Measurements from ENCODE around the gene HPSE2. TPM values are rescaled to one million over a fixed set of nuclear protein-coding genes. Genes with fewer than 3 reads are reported as not detected.

Gene HPSE2
- total RNA-seq, 5 donors from 2014 or later (not counting 1 experiment from before 2014, with no cell fraction given), result 0.13 to 0.23 (median 0.18) TPM; not detected in 1

DNA sequence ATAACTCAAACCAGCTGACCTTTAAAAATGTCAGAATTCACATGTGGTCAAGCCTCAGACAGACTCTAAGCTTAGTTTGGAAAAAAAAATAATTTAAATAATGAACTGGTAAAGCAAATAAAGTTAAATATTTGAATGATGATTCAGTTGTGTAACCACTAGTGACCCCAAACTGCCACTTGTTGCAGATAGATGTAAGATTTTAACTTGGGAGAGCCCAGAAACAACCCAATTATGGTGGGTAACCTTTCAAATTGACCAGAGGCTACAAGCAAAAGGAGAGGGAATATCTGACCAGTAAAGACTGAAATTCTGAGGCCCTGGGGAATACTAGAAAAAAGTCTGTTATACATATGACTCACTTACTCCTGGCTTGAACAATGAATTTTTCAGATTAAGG is 268.1 kb downstream of the HPSE2 start:
- ChIA-PET POLR2A (no interaction called here), CTCF (no interaction called here)
- H3K36me3 Mint-ChIP-seq, result no peaks in the 10 kb centered on the region
- H3K9me3 Mint-ChIP-seq, result peaks cover 0 to 10% (median 2%) of the 10 kb centered on the region in 3 donors
- H3K27me3 Mint-ChIP-seq, result peaks cover 0 to 4% of the 10 kb centered on the region in 2 donors
- H3K4me1 Mint-ChIP-seq, result no peaks in the 10 kb centered on the region
- DNase-seq, result no peak
- Histone ChIP-seq H3K36me3 (ENCODE audit: control insufficient read depth in 2 of 2, extremely low read depth in 1 of 2, insufficient read depth in 1 of 2, low read length in 1 of 2) (no peaks in the 10 kb centered on the region), H3K27ac (ENCODE audit: low read length) (no peak overlapping the region), H3K4me1 (ENCODE audit: control insufficient read depth in 1 of 2, extremely low read depth in 1 of 2, insufficient read depth in 2 of 2, low read length in 2 of 2) (no peaks in the 10 kb centered on the region), H3K9me3 (no peaks in the 10 kb centered on the region), H3K4me3 (ENCODE audit: control insufficient read depth in 1 of 2, extremely low read depth in 1 of 2, low read length in 1 of 2) (no peak overlapping the region), H3K27me3 (replicated peaks in 1 of 2; ENCODE audit: control insufficient read depth in 2 of 2, extremely low read depth in 1 of 2, insufficient read depth in 2 of 2, low read length in 1 of 2) (no peaks in the 10 kb centered on the region)
- no peak overlapping the region for H3K4me3 Mint-ChIP-seq
- no peak for ATAC-seq (replicated peaks in 1 of 4)
- no peak overlapping the region for H3K27ac Mint-ChIP-seq

DNA sequence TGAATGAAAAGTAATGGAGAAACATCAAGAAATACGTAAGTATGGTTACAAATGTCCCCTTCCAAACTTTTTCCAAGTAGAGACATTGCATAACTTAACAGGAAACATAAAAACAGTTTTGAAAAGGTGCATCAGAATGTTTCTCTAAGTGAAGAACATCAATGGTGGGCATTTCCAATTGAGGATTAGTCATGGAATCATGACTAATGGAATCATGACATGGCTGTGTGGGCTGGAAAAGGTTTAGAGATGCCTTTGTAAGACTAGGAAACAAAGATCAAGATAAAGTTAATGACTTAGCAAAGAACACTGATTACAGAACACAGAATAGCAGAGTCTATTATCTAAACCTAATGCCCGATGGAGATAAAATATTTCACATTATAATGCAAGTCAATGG is 272.0 kb downstream of the HPSE2 start:
- Histone ChIP-seq H3K4me1 (ENCODE audit: control insufficient read depth in 1 of 2, extremely low read depth in 1 of 2, insufficient read depth in 2 of 2, low read length in 2 of 2) (no peaks in the 10 kb centered on the region), H3K27me3 (replicated peaks in 1 of 2; ENCODE audit: control insufficient read depth in 2 of 2, extremely low read depth in 1 of 2, insufficient read depth in 2 of 2, low read length in 1 of 2) (no peaks in the 10 kb centered on the region), H3K9me3 (no peaks in the 10 kb centered on the region), H3K27ac (ENCODE audit: low read length) (no peak overlapping the region), H3K36me3 (ENCODE audit: control insufficient read depth in 2 of 2, extremely low read depth in 1 of 2, insufficient read depth in 1 of 2, low read length in 1 of 2) (no peaks in the 10 kb centered on the region), H3K4me3 (ENCODE audit: control insufficient read depth in 1 of 2, extremely low read depth in 1 of 2, low read length in 1 of 2) (no peak overlapping the region)
- Mint-ChIP-seq H3K9me3 (peaks cover 0 to 10% (median 2%) of the 10 kb centered on the region in 3 donors), H3K27me3 (peaks cover 0 to 4% of the 10 kb centered on the region in 2 donors), H3K4me3 (no peak overlapping the region), H3K27ac (no peak overlapping the region), H3K4me1 (no peaks in the 10 kb centered on the region), H3K36me3 (no peaks in the 10 kb centered on the region)
- ChIA-PET POLR2A (no interaction called here), CTCF (no interaction called here)
- no peak for DNase-seq
- no CpG with 5 or more reads among the region's 2 CpGs for WGBS (ENCODE audit: insufficient coverage)
- ATAC-seq (replicated peaks in 1 of 4), result no peak

DNA sequence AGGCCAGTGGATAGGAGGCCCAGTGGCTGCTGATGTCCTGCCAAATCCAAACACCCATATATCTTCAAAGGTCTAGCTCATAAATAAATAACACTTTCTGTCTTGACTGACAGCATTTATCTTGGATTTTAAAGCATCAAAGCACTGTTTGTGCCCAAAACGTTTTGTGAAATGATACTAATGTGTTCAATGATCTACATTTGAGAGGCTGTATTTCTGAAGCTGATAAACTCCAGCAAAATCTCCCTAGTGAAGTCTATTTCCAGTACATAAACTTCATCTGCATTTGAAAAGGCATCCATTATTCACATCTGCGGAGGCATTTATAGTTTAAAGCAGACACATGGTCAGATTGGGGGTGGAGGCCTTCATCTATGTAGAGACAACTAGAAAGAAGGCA is 276.3 kb downstream of the HPSE2 start:
- no peak overlapping the region for H3K4me3 ChIP-seq (ENCODE audit: control insufficient read depth in 1 of 2, extremely low read depth in 1 of 2, low read length in 1 of 2)
- H3K9me3 Mint-ChIP-seq, result peaks cover 0 to 17% (median 2%) of the 10 kb centered on the region in 3 donors
- POLR2A ChIA-PET, result no interaction called here
- no peaks in the 10 kb centered on the region for H3K4me1 Mint-ChIP-seq
- H3K9me3 ChIP-seq, result no peaks in the 10 kb centered on the region
- H3K27me3 ChIP-seq (replicated peaks in 1 of 2; ENCODE audit: control insufficient read depth in 2 of 2, extremely low read depth in 1 of 2, insufficient read depth in 2 of 2, low read length in 1 of 2), result no peaks in the 10 kb centered on the region
- no CpG with 5 or more reads among the region's 2 CpGs for WGBS (ENCODE audit: insufficient coverage)
- H3K36me3 ChIP-seq (ENCODE audit: control insufficient read depth in 2 of 2, extremely low read depth in 1 of 2, insufficient read depth in 1 of 2, low read length in 1 of 2), result no peaks in the 10 kb centered on the region
- H3K27me3 Mint-ChIP-seq, result peaks cover 0 to 1% of the 10 kb centered on the region in 2 donors
- H3K4me3 Mint-ChIP-seq, result no peak overlapping the region
- no peaks in the 10 kb centered on the region for H3K36me3 Mint-ChIP-seq
- H3K27ac Mint-ChIP-seq, result no peak overlapping the region
- no peaks in the 10 kb centered on the region for H3K4me1 ChIP-seq (ENCODE audit: control insufficient read depth in 1 of 2, extremely low read depth in 1 of 2, insufficient read depth in 2 of 2, low read length in 2 of 2)
- DNase-seq, result no peak
- H3K27ac ChIP-seq (ENCODE audit: low read length), result no peak overlapping the region
- no peak for ATAC-seq (replicated peaks in 1 of 4)
- CTCF ChIA-PET, result interaction anchor here in 1 of 2 donors (0.6 kb wide), 1 partner anchor 13 kb away, joined by 3 read pairs; no protein-coding TSS in a partner anchor

DNA sequence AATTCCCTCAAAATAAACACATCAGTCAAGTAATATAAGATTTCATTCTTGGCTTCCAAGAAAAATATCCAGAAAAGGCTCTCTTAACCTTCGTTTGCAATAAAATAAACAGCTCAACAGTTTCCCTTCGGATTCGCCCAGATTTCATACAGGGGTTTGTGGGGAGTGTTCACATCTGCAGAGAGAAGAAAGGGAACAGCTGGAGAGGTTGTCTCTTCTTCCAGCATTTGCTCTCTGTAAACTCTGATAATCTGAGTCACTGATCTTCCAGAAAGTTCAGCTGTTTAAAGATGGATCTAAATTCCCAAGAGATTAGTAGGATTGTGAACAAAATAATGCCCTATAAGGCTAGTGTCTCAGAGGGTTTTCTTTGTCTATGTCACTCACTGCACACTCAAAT is 277.9 kb downstream of the HPSE2 start:
- Mint-ChIP-seq H3K27me3 (no peaks in the 10 kb centered on the region), H3K4me1 (no peaks in the 10 kb centered on the region), H3K36me3 (no peaks in the 10 kb centered on the region), H3K4me3 (no peak overlapping the region), H3K27ac (no peak overlapping the region), H3K9me3 (peaks cover 0 to 15% (median 2%) of the 10 kb centered on the region in 3 donors)
- ChIA-PET POLR2A (no interaction called here), CTCF (no interaction called here)
- Histone ChIP-seq H3K4me1 (ENCODE audit: control insufficient read depth in 1 of 2, extremely low read depth in 1 of 2, insufficient read depth in 2 of 2, low read length in 2 of 2) (no peaks in the 10 kb centered on the region), H3K27ac (ENCODE audit: low read length) (no peak overlapping the region), H3K9me3 (no peaks in the 10 kb centered on the region), H3K4me3 (ENCODE audit: control insufficient read depth in 1 of 2, extremely low read depth in 1 of 2, low read length in 1 of 2) (no peak overlapping the region), H3K36me3 (ENCODE audit: control insufficient read depth in 2 of 2, extremely low read depth in 1 of 2, insufficient read depth in 1 of 2, low read length in 1 of 2) (no peaks in the 10 kb centered on the region), H3K27me3 (replicated peaks in 1 of 2; ENCODE audit: control insufficient read depth in 2 of 2, extremely low read depth in 1 of 2, insufficient read depth in 2 of 2, low read length in 1 of 2) (no peaks in the 10 kb centered on the region)
- WGBS (ENCODE audit: insufficient coverage), result no CpG with 5 or more reads among the region's 3 CpGs
- ATAC-seq (replicated peaks in 1 of 4), result no peak
- no peak for DNase-seq

DNA sequence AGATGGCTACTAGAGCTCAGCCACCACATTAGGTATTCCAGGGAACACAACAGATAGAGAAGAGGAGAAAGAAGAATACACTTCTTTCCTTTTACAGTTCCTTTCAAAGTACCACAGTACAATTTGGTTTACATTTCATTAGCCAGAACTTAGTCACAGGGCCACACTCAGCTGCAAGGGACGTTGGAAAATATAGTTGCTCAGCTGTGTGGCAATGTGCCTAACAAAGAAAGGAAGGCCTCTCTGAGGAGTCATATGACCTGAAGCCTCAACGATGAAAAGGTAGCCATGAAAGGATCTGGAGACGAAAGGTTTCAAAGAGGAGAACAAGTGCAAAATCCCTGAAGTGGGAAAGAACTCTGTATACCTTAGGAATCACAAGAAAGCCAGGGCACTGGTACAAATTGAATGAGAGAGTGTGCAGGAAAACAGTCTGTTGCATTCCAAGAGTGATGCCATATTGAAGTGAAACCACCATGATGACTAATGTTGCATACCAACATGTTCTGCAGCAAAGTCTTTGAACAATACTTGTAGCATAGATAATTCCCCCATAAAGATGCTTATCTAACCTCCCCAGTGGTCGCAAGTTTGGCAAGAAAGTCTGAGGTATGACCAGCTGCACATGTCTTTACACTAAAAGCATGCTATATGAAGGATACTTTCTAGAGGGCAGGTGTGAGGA is 278.9 kb downstream of the HPSE2 start:
- ATAC-seq (replicated peaks in 1 of 4), result no peak
- H3K9me3 ChIP-seq, result no peaks in the 10 kb centered on the region
- no CpG with 5 or more reads among the region's 4 CpGs for WGBS (ENCODE audit: insufficient coverage)
- no peaks in the 10 kb centered on the region for H3K27me3 ChIP-seq (replicated peaks in 1 of 2; ENCODE audit: control insufficient read depth in 2 of 2, extremely low read depth in 1 of 2, insufficient read depth in 2 of 2, low read length in 1 of 2)
- H3K4me1 Mint-ChIP-seq, result no peaks in the 10 kb centered on the region
- DNase-seq, result no peak
- no peak overlapping the region for H3K4me3 ChIP-seq (ENCODE audit: control insufficient read depth in 1 of 2, extremely low read depth in 1 of 2, low read length in 1 of 2)
- H3K4me1 ChIP-seq (ENCODE audit: control insufficient read depth in 1 of 2, extremely low read depth in 1 of 2, insufficient read depth in 2 of 2, low read length in 2 of 2), result no peaks in the 10 kb centered on the region
- no peak overlapping the region for H3K27ac Mint-ChIP-seq
- no peaks in the 10 kb centered on the region for H3K36me3 Mint-ChIP-seq
- no peak overlapping the region for H3K27ac ChIP-seq (ENCODE audit: low read length)
- H3K4me3 Mint-ChIP-seq, result no peak overlapping the region
- H3K36me3 ChIP-seq (ENCODE audit: control insufficient read depth in 2 of 2, extremely low read depth in 1 of 2, insufficient read depth in 1 of 2, low read length in 1 of 2), result no peaks in the 10 kb centered on the region
- H3K27me3 Mint-ChIP-seq, result no peaks in the 10 kb centered on the region
- H3K9me3 Mint-ChIP-seq, result peaks cover 0 to 15% (median 2%) of the 10 kb centered on the region in 3 donors
- POLR2A ChIA-PET, result no interaction called here
- CTCF ChIA-PET, result no interaction called here

DNA sequence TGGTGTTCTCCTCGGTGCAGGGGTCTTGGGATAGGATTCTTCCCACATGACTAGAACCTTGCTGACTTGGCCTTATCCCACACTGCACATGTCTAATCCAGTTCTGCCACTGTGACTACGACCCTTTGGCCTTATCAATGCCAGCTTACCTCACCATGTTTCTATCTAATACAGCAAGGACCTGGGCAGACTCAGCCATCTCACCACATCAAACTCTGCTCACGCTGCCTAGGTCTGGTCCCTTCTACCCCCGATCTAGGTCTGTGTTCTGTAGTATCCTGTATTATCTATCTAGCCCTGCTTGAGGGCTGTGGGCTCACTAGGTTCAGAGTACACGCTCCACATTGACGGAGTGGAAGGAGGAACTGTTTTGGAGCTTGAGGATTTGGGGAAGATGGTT is 282.4 kb downstream of the HPSE2 start:
- Mint-ChIP-seq H3K36me3 (no peaks in the 10 kb centered on the region), H3K27ac (no peak overlapping the region), H3K4me3 (no peak overlapping the region), H3K4me1 (no peaks in the 10 kb centered on the region), H3K9me3 (peaks cover 0 to 15% (median 2%) of the 10 kb centered on the region in 3 donors), H3K27me3 (no peaks in the 10 kb centered on the region)
- Histone ChIP-seq H3K27me3 (replicated peaks in 1 of 2; ENCODE audit: control insufficient read depth in 2 of 2, extremely low read depth in 1 of 2, insufficient read depth in 2 of 2, low read length in 1 of 2) (no peaks in the 10 kb centered on the region), H3K4me3 (ENCODE audit: control insufficient read depth in 1 of 2, extremely low read depth in 1 of 2, low read length in 1 of 2) (no peak overlapping the region), H3K36me3 (ENCODE audit: control insufficient read depth in 2 of 2, extremely low read depth in 1 of 2, insufficient read depth in 1 of 2, low read length in 1 of 2) (no peaks in the 10 kb centered on the region), H3K27ac (ENCODE audit: low read length) (no peak overlapping the region), H3K4me1 (ENCODE audit: control insufficient read depth in 1 of 2, extremely low read depth in 1 of 2, insufficient read depth in 2 of 2, low read length in 2 of 2) (no peaks in the 10 kb centered on the region), H3K9me3 (no peaks in the 10 kb centered on the region)
- CTCF ChIA-PET, result no interaction called here
- no peak for DNase-seq
- POLR2A ChIA-PET, result no interaction called here
- WGBS (ENCODE audit: insufficient coverage), result 66% methylated on average over 4 of the region's 6 CpGs
- no peak for ATAC-seq (replicated peaks in 1 of 4)
